ENCODE results near the gene TMEM54. TPM values are rescaled to one million over a fixed set of nuclear protein-coding genes. Genes with fewer than 3 reads are reported as not detected.
"Not testable (repeated sequence)": the region's sequence is repeated elsewhere in the genome, so short reads cannot be mapped to it uniquely, and the experiment has no call there.

The TMEM54 gene
- total RNA-seq, 1 donor from 2014 or later, result 41.9 TPM

- ATAC-seq, result no peak
These were observed 5.5 kb upstream of the TMEM54 start for GRCh38 chr1:32906654-32907053.

GRCh38 chr1:32905588-32905987 lies 4.4 kb upstream of the TMEM54 start:
- H3K27ac ChIP-seq; H3K9me3 ChIP-seq; H3K36me3 ChIP-seq; H3K4me1 ChIP-seq; DNase-seq; intact Hi-C loops (cut with DNase I); H3K27me3 ChIP-seq; ATAC-seq; H3K4me3 ChIP-seq: not testable (repeated sequence)

More at GRCh38 chr1:32906654-32907053, 5.5 kb upstream of the TMEM54 start:
- DNase-seq, result peak; percentile 31
- Histone ChIP-seq H3K4me1 (no peaks in the 10 kb centered on the region), H3K4me3 (no peak overlapping the region), H3K36me3 (no peaks in the 10 kb centered on the region), H3K27ac (no peak overlapping the region), H3K27me3 (no peaks in the 10 kb centered on the region), H3K9me3 (no peaks in the 10 kb centered on the region)
- intact Hi-C loops (cut with DNase I), result no loop called here
- no peak for TF ChIP-seq CTCF (IDR thresholded peaks at IDR 0.05)

GRCh38 chr1:32904797-32905196 lies 3.6 kb upstream of the TMEM54 start:
- ATAC-seq, result no peak
- no peaks in the 10 kb centered on the region for H3K9me3 ChIP-seq
- H3K36me3 ChIP-seq, result no peaks in the 10 kb centered on the region
- intact Hi-C loops (cut with DNase I), result no loop called here
- H3K27ac ChIP-seq, result no peak overlapping the region
- no peak for DNase-seq
- H3K4me3 ChIP-seq, result no peak overlapping the region
- peaks cover 10% of the 10 kb centered on the region for H3K27me3 ChIP-seq
- no peak for TF ChIP-seq CTCF (IDR thresholded peaks at IDR 0.05)
- H3K4me1 ChIP-seq, result peaks cover 4% of the 10 kb centered on the region

GRCh38 chr1:32903991-32904785 lies 3.0 kb upstream of the TMEM54 start:
- Histone ChIP-seq H3K4me1 (peaks cover 4% of the 10 kb centered on the region), H3K4me3 (no peak overlapping the region), H3K27ac (no peak overlapping the region), H3K36me3 (no peaks in the 10 kb centered on the region), H3K27me3 (peaks cover 10% of the 10 kb centered on the region), H3K9me3 (no peaks in the 10 kb centered on the region)
- DNase-seq (peak; percentile 37), ATAC-seq (no peak)
- no peak for TF ChIP-seq CTCF (IDR thresholded peaks at IDR 0.05)
- intact Hi-C loops (cut with DNase I), result no loop called here

- Histone ChIP-seq H3K27ac (no peak overlapping the region), H3K36me3 (no peaks in the 10 kb centered on the region), H3K4me3 (no peak overlapping the region), H3K27me3 (peaks cover 10% of the 10 kb centered on the region), H3K4me1 (peaks cover 4% of the 10 kb centered on the region), H3K9me3 (no peaks in the 10 kb centered on the region)
- no peak for TF ChIP-seq CTCF (IDR thresholded peaks at IDR 0.05)
- DNase-seq (peak; percentile 58), ATAC-seq (no peak)
- intact Hi-C loops (cut with DNase I), result no loop called here
These were observed 1.3 kb upstream of the TMEM54 start for GRCh38 chr1:32902535-32902920.

GRCh38 chr1:32901823-32902534 lies 790 bp upstream of the TMEM54 start:
- peaks cover 4% of the 10 kb centered on the region for H3K4me1 ChIP-seq
- intact Hi-C loops (cut with DNase I), result no loop called here
- no peak overlapping the region for H3K27ac ChIP-seq
- H3K27me3 ChIP-seq, result peaks cover 10% of the 10 kb centered on the region
- DNase-seq (peak; percentile 54), ATAC-seq (no peak)
- H3K9me3 ChIP-seq, result no peaks in the 10 kb centered on the region
- peak overlapping the region; percentile 58 for H3K4me3 ChIP-seq
- no peaks in the 10 kb centered on the region for H3K36me3 ChIP-seq
- TF ChIP-seq CTCF (IDR thresholded peaks at IDR 0.05), result no peak
